NCI-H524 (cell line): Measurements from ENCODE around the gene NSD2.

Experiments
- DNase-seq, 2 experiments: peaks; one replicate each; lab custom pipeline; 2025; lab: John Stamatoyannopoulos, UW

NSD2 gene

GRCh38 chr4:1864076-1865008 is 6.9 kb upstream of the NSD2 start:
- no peak for DNase-seq

DNA sequence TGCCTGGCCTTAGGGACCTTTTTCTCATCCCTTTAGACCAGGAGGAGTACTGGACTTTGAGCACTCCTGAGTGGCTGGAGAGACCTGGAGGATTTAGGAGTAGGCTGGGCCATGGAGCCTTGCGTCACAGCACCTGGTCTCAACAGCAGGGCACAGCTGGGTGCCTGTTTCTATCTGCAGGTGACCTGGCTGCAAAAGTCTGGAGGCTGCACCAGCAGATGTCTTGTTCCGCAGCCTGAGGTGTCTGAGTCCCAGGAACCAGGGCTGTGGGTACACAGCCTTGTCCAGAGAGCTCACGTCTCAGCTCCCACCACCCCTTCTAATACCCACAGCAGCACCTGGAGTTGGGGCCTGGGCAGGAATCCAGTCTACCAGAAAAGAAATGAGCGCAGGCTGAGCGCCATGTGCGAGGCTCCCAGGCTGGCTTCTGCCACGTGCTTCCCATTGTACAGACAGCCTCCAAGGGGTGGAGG is 5.0 kb upstream of the NSD2 start:
- peak in 1 of 2 experiments; percentile 34 for DNase-seq

DNA sequence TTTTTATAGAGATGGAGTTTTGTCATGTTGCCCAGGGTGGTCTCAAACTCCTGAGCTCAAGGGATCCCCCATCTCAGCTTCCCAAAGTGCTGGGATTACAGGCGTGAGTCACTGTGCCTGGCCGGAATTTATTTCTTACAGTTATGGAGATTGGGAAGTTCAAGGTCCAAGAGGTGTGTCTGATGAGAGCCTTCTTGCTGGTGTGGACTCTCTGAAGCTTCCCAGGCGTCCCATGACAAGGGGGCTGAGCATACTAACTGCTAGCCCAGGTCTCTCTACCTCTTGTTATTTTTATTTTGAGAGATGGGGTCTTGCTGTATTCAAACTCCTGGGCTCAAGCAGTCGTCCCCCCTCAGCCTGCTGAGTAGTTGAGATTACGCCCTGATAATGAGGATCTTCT is 2.9 kb upstream of the NSD2 start:
- no peak for DNase-seq

- DNase-seq = no peak
Observed at GRCh38 chr4:1868912-1869311, 2.3 kb upstream of the NSD2 start.

DNA sequence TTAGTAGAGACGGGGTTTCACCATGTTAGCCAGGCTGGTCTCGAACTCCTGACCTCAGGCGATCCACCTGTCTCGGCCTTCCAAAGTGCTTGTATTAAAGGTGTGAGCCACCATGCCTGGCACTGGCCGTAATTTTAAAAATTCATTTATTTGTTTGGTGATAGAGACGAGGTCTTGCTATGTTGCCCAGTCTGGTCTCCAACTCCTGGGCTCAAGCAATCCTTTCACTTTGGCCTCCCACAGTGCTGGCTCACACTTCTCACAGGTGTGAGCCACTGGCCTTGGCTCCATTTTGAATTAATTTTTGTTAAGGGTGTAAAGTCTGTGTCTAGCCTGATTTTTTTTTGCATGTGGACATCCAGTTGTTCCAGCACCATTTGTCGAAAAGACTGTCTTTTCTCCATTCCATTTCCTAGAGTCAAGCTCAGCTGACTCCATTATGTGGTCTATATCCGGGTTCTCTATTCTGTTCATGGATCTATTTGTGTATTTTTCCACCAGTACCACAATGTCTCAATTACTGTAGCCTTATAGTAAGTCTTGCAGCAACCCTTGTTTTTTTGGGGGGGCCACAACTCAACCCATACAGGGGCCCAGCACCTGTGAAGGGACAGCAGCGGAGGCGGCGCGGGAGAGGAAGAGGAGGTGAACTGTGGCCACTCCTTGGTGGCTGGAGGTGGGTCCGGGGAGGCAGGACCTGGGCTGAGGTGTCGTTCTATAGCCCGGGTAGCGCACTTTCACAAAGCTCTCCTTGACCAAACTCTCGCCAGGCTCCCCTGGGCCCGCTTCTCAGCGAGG is 1.5 kb upstream of the NSD2 start:
- no peak for DNase-seq

DNA sequence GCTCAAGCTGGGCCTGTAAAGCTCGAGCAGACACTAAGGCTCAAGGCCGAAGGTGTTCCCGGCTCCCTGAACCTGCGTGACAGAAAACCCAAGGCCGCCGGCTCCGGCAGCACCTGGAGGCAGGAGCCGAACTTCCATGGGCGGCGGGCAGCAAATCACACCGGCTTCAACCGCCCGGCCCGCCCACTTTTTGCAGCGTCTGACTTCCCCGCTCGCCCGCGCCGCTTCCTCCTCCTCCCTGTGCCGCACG is 940 bp upstream of the NSD2 start:
- DNase-seq = peak in 1 of 2 experiments; percentile 65

GRCh38 chr4:1871471-1872021 is 353 bp downstream of the NSD2 start:
- DNase-seq = peak in 1 of 2 experiments; percentile 53

- DNase-seq = no peak
Observed at GRCh38 chr4:1872870-1873269, 1.7 kb downstream of the NSD2 start.

DNA sequence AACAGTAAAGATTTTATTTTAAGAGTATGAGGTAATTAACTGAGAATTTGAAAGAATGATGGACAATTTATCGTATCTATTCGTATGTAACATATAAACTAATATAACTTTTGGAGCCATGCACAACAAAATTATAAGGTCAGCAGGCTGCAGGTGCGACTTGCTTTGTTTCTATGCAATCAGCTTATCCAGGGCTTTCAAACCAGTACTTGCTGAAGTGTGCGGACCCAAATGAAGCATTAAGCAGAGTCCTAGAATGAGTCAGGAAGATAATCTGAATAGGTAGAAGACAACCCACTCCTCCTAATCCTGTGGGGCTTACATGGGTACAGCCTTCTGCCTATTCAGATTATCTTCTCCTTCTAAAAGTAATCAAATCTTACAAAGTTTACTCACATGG is 2.1 kb downstream of the NSD2 start:
- DNase-seq = no peak

GRCh38 chr4:1873776-1874175 is 2.6 kb downstream of the NSD2 start:
- DNase-seq = no peak

DNA sequence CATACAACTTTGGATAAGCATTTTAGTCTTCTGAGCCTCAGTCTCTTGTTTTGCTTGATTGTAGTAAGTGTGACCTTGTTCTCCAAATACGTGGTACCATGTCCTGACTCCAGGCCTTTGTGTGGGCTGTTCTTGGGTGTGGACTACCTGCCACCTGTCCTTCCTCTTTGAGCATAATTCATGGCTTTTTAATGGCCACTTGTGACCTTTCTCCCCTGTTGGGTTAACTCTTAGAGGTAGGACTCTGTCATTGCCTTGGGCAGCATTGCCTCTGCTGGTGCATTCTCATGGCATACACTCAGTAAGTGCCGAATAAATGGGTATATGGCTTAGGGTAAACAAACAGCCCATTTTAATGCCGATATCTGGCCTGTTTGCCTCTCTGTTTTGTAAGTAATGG is 3.0 kb downstream of the NSD2 start:
- DNase-seq = no peak

DNA sequence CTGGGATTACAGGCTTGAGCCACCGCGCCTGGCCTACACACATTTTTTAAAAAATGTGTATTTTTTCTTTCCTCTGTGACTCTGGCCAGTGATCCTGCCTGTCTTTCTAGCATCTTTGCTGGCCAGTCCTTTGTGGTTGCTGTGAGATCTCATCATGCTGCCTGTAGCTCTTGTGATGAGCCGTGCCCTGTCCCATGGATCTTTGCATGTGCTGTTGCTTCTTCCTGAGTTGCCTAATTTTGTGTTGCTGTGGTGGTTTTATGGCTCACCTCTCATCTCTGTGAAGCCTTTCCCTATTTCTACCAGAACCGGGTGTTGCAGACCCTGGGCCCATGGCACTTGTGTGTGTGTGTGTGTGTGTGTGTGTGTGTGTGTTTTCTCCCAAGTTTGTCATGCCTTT is 8.3 kb downstream of the NSD2 start:
- no peak for DNase-seq

DNA sequence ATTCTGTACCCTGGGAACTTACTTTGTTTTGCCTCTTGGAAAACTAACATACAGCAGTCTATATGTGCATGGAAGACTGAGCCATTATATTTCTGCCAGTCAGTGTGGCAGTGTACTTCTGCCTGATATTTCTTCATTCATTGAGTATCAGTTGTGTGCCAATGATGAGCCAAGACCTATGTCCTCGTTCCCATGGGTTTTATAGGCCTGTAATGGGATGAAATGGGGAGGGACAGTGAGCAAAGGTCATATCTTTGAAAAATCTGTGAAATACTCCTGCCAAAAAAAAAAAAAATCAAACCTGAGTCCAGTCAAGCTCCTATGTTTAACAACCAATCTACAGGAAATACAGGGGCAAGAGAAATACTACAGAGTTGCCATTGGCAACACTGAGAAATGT is 9.1 kb downstream of the NSD2 start:
- no peak for DNase-seq

DNA sequence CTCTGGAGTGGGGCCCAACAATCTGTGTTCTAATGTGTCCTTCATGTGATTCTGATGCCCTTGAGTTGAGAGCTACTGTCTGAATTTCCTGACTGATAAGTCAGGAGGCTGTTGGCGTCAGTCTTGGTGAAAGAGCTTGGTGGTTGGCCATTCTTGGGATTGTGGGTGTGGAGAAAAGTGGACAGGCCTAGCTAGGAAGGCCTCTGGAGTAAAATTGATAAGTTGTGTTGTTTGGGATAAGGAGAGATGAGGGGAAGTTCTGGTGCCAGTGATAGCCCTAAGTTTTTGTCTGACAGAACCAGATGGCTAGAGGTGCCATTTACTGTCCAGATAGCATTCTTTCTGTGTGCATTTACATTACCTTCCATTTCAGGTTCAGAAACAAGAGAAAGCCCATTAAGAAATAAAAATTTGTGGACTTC is 11.7 kb downstream of the NSD2 start:
- DNase-seq = no peak

- DNase-seq = peak; percentile 36 to 55
Observed at GRCh38 chr4:1883583-1883982, 12.4 kb downstream of the NSD2 start.

- DNase-seq = no peak
Observed at GRCh38 chr4:1885414-1885813, 14.2 kb downstream of the NSD2 start.

DNA sequence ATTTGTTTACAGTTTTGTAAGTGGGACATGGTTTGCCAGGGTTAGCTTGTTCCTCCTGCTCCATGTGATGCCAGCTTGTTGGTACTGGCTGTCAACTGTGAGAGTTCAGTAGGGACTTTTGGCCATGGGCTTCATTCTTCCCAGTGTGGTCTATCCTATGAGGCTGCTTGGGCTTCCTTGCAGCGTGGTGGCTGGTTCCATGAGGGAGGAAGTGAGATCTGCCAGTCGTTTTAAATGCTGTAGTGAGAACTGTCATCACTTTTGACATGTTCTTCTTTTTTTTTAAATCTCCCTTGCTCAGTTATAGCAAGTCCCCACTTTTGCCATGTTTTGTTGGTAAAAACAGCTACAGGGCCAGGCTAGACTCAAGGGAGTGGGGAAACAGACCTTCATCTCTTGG is 15.9 kb downstream of the NSD2 start:
- DNase-seq = no peak

GRCh38 chr4:1890979-1891570 is 19.9 kb downstream of the NSD2 start:
- no peak for DNase-seq

- DNase-seq = no peak
Observed at GRCh38 chr4:1895971-1896657, 24.9 kb downstream of the NSD2 start.

- no peak for DNase-seq
Observed at GRCh38 chr4:1896658-1896991, 25.4 kb downstream of the NSD2 start.

DNA sequence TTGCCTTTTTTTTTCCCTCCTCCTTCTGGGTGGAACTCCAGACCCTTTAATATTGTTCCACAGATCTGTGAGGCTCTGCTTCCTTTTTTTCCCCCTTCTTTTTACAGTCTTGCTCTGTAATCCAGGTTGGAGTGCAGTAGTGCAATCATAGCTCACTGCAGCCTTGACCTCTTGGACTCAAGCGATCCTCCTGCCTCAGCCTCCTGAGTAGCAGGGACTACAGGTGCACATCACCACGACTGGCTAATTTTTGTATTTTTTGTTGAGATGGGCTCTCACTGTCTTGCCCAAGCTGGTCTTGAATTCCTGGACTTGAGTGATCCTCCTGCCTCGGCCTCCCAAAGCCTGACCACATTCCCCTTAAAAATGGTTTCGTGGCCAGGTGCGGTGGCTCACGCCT is 26.8 kb downstream of the NSD2 start:
- no peak for DNase-seq

- DNase-seq = no peak
Observed at GRCh38 chr4:1898681-1899080, 27.5 kb downstream of the NSD2 start.
